Measurements from ENCODE around the gene MALT1.

The MALT1 gene

DNA sequence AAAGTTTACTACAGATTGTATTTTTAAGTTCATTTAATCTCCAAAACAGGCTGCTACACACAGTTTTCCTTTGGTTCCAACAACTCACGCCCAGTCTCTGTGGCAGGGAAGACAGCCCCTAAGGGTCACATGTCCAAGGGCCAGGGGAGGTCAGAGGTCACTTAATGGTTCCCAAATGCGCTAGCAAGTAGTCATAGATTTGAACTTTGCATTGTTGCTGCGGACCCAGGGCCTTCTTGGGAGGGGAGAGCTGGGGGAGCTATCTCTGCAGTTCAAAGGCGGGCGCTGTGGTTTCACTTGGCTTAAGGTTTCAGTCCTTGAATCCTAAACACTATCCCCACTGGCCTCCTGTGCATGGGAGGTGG is 118.6 kb downstream of the MALT1 start:
- Histone ChIP-seq H3K9me3 (ENCODE audit: control insufficient read depth, insufficient read depth, low read length) (no peaks in the 10 kb centered on the region), H3K4me3 (ENCODE audit: low read depth, low read length) (no peak overlapping the region), H3K4me1 (ENCODE audit: control insufficient read depth, insufficient read depth, low read length) (peaks cover 30% of the 10 kb centered on the region), H3K9ac (ENCODE audit: low read depth, low read length) (no peak overlapping the region), H3K36me3 (ENCODE audit: control insufficient read depth, insufficient read depth, low read length) (no peaks in the 10 kb centered on the region), H3K27ac (ENCODE audit: low read depth, low read length) (peak overlapping the region; percentile 18), H3K27me3 (ENCODE audit: control insufficient read depth, insufficient read depth, low read length) (no peaks in the 10 kb centered on the region)

DNA sequence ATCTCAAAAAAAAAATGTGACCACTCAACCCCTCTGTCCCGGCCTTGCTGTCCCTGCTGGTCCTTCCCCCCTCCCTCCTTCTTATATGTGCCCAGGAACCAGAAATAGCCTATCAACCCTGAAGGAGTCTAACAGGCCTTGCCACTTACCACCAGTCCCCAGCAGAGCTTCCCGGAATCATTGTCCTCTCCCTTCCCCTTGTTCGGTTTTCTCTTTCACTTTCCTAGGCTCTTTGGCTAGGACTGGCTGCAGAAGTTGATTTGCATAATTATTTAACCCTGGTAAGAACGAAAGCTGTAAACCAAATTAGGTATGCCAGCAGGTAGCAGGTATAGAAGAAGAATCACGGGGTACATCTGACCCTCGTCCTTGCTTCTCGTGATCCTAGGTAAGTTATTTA is 120.8 kb downstream of the MALT1 start:
- H3K36me3 ChIP-seq (ENCODE audit: control insufficient read depth, insufficient read depth, low read length): no peaks in the 10 kb centered on the region
- H3K27ac ChIP-seq (ENCODE audit: low read depth, low read length): no peak overlapping the region
- H3K9ac ChIP-seq (ENCODE audit: low read depth, low read length): no peak overlapping the region
- H3K4me3 ChIP-seq (ENCODE audit: low read depth, low read length): no peak overlapping the region
- no peaks in the 10 kb centered on the region for H3K9me3 ChIP-seq (ENCODE audit: control insufficient read depth, insufficient read depth, low read length)
- H3K27me3 ChIP-seq (ENCODE audit: control insufficient read depth, insufficient read depth, low read length): no peaks in the 10 kb centered on the region
- H3K4me1 ChIP-seq (ENCODE audit: control insufficient read depth, insufficient read depth, low read length): peaks cover 19% of the 10 kb centered on the region

GRCh38 chr18:58793361-58793760 is 122.1 kb downstream of the MALT1 start:
- H3K9ac ChIP-seq (ENCODE audit: low read depth, low read length): no peak overlapping the region
- no peaks in the 10 kb centered on the region for H3K9me3 ChIP-seq (ENCODE audit: control insufficient read depth, insufficient read depth, low read length)
- no peak overlapping the region for H3K27ac ChIP-seq (ENCODE audit: low read depth, low read length)
- no peaks in the 10 kb centered on the region for H3K27me3 ChIP-seq (ENCODE audit: control insufficient read depth, insufficient read depth, low read length)
- peaks cover 18% of the 10 kb centered on the region for H3K4me1 ChIP-seq (ENCODE audit: control insufficient read depth, insufficient read depth, low read length)
- no peak overlapping the region for H3K4me3 ChIP-seq (ENCODE audit: low read depth, low read length)
- no peaks in the 10 kb centered on the region for H3K36me3 ChIP-seq (ENCODE audit: control insufficient read depth, insufficient read depth, low read length)

- no peak overlapping the region for H3K4me3 ChIP-seq (ENCODE audit: low read depth, low read length)
- H3K4me1 ChIP-seq (ENCODE audit: control insufficient read depth, insufficient read depth, low read length): no peaks in the 10 kb centered on the region
Measured at GRCh38 chr18:58796220-58796619, 125.0 kb downstream of the MALT1 start.

GRCh38 chr18:58800582-58800981 is 129.3 kb downstream of the MALT1 start:
- H3K27me3 ChIP-seq (ENCODE audit: control insufficient read depth, insufficient read depth, low read length): no peaks in the 10 kb centered on the region
- no peak overlapping the region for H3K9ac ChIP-seq (ENCODE audit: low read depth, low read length)
- no peaks in the 10 kb centered on the region for H3K36me3 ChIP-seq (ENCODE audit: control insufficient read depth, insufficient read depth, low read length)
- peaks cover 12% of the 10 kb centered on the region for H3K4me1 ChIP-seq (ENCODE audit: control insufficient read depth, insufficient read depth, low read length)
- H3K27ac ChIP-seq (ENCODE audit: low read depth, low read length): no peak overlapping the region
- H3K9me3 ChIP-seq (ENCODE audit: control insufficient read depth, insufficient read depth, low read length): no peaks in the 10 kb centered on the region
- H3K4me3 ChIP-seq (ENCODE audit: low read depth, low read length): no peak overlapping the region

More at GRCh38 chr18:58796220-58796619, 125.0 kb downstream of the MALT1 start:
- Histone ChIP-seq H3K27me3 (ENCODE audit: control insufficient read depth, insufficient read depth, low read length) (no peaks in the 10 kb centered on the region), H3K27ac (ENCODE audit: low read depth, low read length) (no peak overlapping the region), H3K9ac (ENCODE audit: low read depth, low read length) (no peak overlapping the region), H3K9me3 (ENCODE audit: control insufficient read depth, insufficient read depth, low read length) (no peaks in the 10 kb centered on the region), H3K36me3 (ENCODE audit: control insufficient read depth, insufficient read depth, low read length) (no peaks in the 10 kb centered on the region)

- Histone ChIP-seq H3K9ac (ENCODE audit: low read depth, low read length) (no peak overlapping the region), H3K27ac (ENCODE audit: low read depth, low read length) (no peak overlapping the region)
Measured at GRCh38 chr18:58802959-58803358, 131.7 kb downstream of the MALT1 start.

DNA sequence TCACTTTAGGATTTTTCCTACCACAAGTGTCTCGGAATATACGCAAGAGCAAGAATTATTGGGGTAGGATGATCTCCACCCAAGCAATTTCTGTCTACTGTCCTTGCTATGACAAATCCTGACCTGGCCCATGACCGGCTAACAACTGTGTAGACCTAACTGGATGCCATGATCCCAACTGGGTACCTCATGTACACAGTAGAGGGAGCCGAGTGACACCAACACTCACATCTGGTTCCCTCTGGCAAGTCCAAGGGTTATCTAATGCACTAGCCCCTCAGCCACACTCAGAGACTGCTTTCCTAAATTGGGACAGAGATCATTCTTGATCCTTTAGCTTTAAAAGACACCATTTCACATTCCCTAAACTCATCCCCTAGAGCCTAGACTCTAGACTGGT is 132.7 kb downstream of the MALT1 start:
- Histone ChIP-seq H3K4me3 (ENCODE audit: low read depth, low read length) (no peak overlapping the region), H3K27me3 (ENCODE audit: control insufficient read depth, insufficient read depth, low read length) (no peaks in the 10 kb centered on the region), H3K9ac (ENCODE audit: low read depth, low read length) (no peak overlapping the region), H3K27ac (ENCODE audit: low read depth, low read length) (no peak overlapping the region), H3K36me3 (ENCODE audit: control insufficient read depth, insufficient read depth, low read length) (no peaks in the 10 kb centered on the region), H3K4me1 (ENCODE audit: control insufficient read depth, insufficient read depth, low read length) (peaks cover 30% of the 10 kb centered on the region), H3K9me3 (ENCODE audit: control insufficient read depth, insufficient read depth, low read length) (no peaks in the 10 kb centered on the region)

More at GRCh38 chr18:58802959-58803358, 131.7 kb downstream of the MALT1 start:
- H3K36me3 ChIP-seq (ENCODE audit: control insufficient read depth, insufficient read depth, low read length): no peaks in the 10 kb centered on the region
- no peaks in the 10 kb centered on the region for H3K9me3 ChIP-seq (ENCODE audit: control insufficient read depth, insufficient read depth, low read length)
- no peak overlapping the region for H3K4me3 ChIP-seq (ENCODE audit: low read depth, low read length)
- H3K4me1 ChIP-seq (ENCODE audit: control insufficient read depth, insufficient read depth, low read length): peaks cover 26% of the 10 kb centered on the region
- no peaks in the 10 kb centered on the region for H3K27me3 ChIP-seq (ENCODE audit: control insufficient read depth, insufficient read depth, low read length)
